ENCODE data around the gene FAM53A.

The FAM53A gene

DNA sequence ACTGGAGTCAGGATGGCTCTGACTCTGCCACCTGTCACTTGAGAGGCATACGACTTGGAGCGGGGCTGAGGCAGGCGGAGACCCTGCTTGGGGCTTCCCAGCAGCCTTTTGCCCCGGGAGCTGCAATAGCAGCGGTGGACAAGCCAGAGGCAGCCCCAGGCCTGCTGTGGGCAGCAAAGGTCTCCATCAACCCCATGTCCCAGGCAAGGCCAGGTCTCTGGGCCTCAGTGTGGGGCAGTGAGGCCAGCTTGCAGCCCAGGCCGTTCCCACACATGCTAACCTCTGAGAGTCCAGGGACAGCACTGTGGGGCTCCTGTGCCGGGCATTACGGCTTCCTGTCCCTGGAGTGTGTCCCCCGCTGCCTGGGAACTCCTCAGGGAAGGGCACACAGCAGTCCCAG, 53.0 kb downstream of the FAM53A start:
- TF ChIP-seq, protein P1, sequence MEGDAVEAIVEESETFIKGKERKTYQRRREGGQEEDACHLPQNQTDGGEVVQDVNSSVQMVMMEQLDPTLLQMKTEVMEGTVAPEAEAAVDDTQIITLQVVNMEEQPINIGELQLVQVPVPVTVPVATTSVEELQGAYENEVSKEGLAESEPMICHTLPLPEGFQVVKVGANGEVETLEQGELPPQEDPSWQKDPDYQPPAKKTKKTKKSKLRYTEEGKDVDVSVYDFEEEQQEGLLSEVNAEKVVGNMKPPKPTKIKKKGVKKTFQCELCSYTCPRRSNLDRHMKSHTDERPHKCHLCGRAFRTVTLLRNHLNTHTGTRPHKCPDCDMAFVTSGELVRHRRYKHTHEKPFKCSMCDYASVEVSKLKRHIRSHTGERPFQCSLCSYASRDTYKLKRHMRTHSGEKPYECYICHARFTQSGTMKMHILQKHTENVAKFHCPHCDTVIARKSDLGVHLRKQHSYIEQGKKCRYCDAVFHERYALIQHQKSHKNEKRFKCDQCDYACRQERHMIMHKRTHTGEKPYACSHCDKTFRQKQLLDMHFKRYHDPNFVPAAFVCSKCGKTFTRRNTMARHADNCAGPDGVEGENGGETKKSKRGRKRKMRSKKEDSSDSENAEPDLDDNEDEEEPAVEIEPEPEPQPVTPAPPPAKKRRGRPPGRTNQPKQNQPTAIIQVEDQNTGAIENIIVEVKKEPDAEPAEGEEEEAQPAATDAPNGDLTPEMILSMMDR (IDR thresholded peaks at IDR 0.05; ENCODE audit: poor library complexity, severe bottlenecking): no peak
- Histone ChIP-seq H3K27me3 (ENCODE audit: insufficient read depth, poor library complexity, severe bottlenecking) (no peaks in the 10 kb centered on the region), H3K36me3 (ENCODE audit: low read depth) (no peaks in the 10 kb centered on the region), H3K9me3 (ENCODE audit: severe bottlenecking) (no peaks in the 10 kb centered on the region), H3K4me1 (ENCODE audit: insufficient read depth, poor library complexity, severe bottlenecking) (no peaks in the 10 kb centered on the region), H3K4me3 (ENCODE audit: severe bottlenecking) (no peak overlapping the region), H3K27ac (ENCODE audit: poor library complexity, severe bottlenecking) (no peak overlapping the region)
- DNase-seq (ENCODE audit: low spot score): no peak
- ATAC-seq (ENCODE audit: low read depth): no peak

GRCh38 chr4:1630266-1630665, 53.8 kb downstream of the FAM53A start:
- no peaks in the 10 kb centered on the region for H3K4me1 ChIP-seq (ENCODE audit: insufficient read depth, poor library complexity, severe bottlenecking)
- DNase-seq (ENCODE audit: low spot score): no peak
- no peaks in the 10 kb centered on the region for H3K9me3 ChIP-seq (ENCODE audit: severe bottlenecking)
- H3K36me3 ChIP-seq (ENCODE audit: low read depth): no peaks in the 10 kb centered on the region
- ATAC-seq (ENCODE audit: low read depth): no peak
- no peak overlapping the region for H3K27ac ChIP-seq (ENCODE audit: poor library complexity, severe bottlenecking)
- H3K4me3 ChIP-seq (ENCODE audit: severe bottlenecking): no peak overlapping the region
- TF ChIP-seq, protein P1 (IDR thresholded peaks at IDR 0.05; ENCODE audit: poor library complexity, severe bottlenecking): no peak
- no peaks in the 10 kb centered on the region for H3K27me3 ChIP-seq (ENCODE audit: insufficient read depth, poor library complexity, severe bottlenecking)

- no peaks in the 10 kb centered on the region for H3K9me3 ChIP-seq (ENCODE audit: severe bottlenecking)
- no peak for DNase-seq (ENCODE audit: low spot score)
- H3K4me3 ChIP-seq (ENCODE audit: severe bottlenecking): no peak overlapping the region
- no peaks in the 10 kb centered on the region for H3K27me3 ChIP-seq (ENCODE audit: insufficient read depth, poor library complexity, severe bottlenecking)
- no peak overlapping the region for H3K27ac ChIP-seq (ENCODE audit: poor library complexity, severe bottlenecking)
- TF ChIP-seq, protein P1 (IDR thresholded peaks at IDR 0.05; ENCODE audit: poor library complexity, severe bottlenecking): no peak
- no peaks in the 10 kb centered on the region for H3K4me1 ChIP-seq (ENCODE audit: insufficient read depth, poor library complexity, severe bottlenecking)
- ATAC-seq (ENCODE audit: low read depth): no peak
- H3K36me3 ChIP-seq (ENCODE audit: low read depth): no peaks in the 10 kb centered on the region
These were observed 54.4 kb downstream of the FAM53A start for GRCh38 chr4:1629699-1630083.

- no peak for DNase-seq (ENCODE audit: low spot score)
- no peak overlapping the region for H3K27ac ChIP-seq (ENCODE audit: poor library complexity, severe bottlenecking)
- H3K4me3 ChIP-seq (ENCODE audit: severe bottlenecking): no peak overlapping the region
- peak; percentile 81 for ATAC-seq (ENCODE audit: low read depth)
- no peaks in the 10 kb centered on the region for H3K27me3 ChIP-seq (ENCODE audit: insufficient read depth, poor library complexity, severe bottlenecking)
- H3K4me1 ChIP-seq (ENCODE audit: insufficient read depth, poor library complexity, severe bottlenecking): no peaks in the 10 kb centered on the region
- H3K9me3 ChIP-seq (ENCODE audit: severe bottlenecking): no peaks in the 10 kb centered on the region
- TF ChIP-seq, protein P1 (IDR thresholded peaks at IDR 0.05; ENCODE audit: poor library complexity, severe bottlenecking): peak; percentile 91
- H3K36me3 ChIP-seq (ENCODE audit: low read depth): no peaks in the 10 kb centered on the region
These were observed 55.0 kb downstream of the FAM53A start for GRCh38 chr4:1628892-1629698.

Measured in RWPE2 (cell line).